SIG-M5 (cell line): ENCODE results near the gene TEX13D.

Source experiments
- DNase-seq: peaks from one replicate; lab custom pipeline; 2025; lab: John Stamatoyannopoulos, UW

TEX13D gene

DNA sequence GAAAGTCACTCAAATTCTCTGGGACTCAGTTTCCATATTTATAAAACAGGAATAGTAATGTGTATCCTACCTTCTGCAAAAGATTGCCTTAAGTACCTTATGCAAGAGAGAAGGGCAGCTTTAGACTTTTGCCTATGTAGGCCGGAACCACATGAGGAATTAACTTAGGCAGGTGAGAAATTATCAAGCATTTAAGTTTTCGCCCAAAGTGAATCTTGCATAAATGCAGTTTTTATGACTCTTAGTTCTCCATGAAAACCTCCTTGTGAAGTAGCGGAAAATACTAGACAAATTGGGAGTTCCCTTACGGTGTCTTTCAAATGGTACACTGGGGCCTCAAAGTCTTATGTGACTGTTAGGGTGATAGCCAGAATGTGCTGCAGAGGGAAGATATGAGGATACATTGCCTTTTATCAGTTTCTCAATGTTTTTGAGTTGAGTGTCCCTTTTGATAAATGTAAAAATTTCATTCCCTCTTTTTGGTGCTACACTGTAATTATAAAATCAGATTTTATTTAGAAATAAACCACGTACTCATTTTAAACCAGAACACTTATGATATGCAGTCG, 16.5 kb downstream of the TEX13D start:
- no peak for DNase-seq

DNA sequence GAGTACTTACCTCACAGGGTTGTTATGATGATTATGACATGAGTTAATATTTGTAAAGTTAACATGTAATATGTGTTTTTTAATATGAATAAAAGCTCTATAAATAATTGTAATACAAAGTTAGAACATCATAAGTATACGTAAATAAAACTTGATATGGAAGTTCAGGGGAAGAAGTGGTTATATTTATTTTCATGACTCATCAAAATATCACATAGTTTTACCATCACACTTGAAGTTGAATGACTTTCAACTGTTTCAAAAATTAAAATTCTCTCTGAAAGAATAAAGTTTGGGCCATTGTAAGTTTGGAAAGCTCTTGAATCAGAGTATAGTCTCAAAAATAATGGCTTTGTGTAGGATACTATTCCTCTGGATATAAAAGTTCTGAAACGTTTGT, 22.2 kb downstream of the TEX13D start:
- DNase-seq = no peak

DNA sequence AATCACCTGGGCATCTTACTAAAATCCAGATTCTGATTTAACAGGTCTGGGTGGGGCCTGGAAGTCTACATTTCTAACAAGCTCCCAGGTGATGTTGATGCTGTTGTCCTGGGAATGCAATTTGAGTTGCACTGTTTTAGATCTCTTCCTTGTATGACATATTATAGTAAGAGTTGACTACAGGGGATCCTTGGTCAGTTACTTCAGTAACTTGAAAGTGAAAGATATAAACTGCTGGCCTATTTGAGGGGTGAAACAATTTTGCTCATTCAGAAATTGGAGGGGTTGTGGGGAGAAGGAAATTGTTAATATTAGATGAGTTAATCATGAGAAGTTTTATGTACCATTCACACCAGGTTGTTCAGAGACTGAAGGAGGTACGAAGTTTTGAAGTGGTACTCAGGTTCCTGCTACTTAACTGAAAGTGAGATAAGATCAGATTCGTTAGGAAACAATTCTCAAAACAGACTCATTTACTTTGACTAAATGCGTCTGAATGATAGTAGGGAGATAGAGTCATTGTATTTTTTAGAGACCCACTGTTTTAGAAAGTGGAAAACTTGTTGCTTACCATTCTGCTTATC, 26.4 kb downstream of the TEX13D start:
- DNase-seq = no peak

DNA sequence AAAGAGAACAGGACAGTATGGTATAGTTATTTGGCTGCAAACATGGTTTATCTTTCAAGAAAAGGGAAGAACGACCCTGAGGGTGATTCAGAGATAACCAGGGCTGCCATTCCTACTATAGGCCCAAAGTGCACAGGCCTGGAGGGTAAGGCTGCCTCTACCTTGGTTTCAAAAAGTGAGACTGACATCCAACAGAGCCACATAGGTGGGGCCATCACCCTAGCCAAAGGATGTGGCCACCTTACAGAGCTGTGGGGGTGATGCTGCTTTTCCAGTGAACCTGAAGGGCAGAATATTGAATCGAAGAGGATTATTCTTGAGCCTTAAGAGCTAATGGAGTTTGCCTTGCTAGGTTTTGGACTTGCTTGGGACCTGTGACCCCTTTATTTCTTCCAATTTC, 29.6 kb downstream of the TEX13D start:
- DNase-seq = no peak

DNA sequence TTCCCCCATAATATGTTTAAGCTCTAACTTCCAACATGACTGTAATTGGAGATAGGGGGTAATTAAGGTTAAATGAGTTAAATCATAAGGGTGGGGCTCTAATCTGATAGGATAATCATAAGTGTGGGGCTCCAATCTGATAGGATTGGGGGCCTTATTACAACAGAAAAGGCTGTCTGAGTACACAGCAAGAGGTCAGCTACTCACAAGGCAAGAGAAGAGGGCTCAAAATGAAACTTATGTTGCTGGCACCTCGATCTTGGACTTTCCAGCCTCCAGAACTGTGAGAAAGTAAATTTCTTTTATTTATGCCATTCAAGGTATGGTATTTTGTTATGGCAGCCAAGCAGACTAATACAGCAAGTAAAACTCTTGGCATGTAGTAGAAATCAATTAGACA, 30.3 kb downstream of the TEX13D start:
- no peak for DNase-seq

DNA sequence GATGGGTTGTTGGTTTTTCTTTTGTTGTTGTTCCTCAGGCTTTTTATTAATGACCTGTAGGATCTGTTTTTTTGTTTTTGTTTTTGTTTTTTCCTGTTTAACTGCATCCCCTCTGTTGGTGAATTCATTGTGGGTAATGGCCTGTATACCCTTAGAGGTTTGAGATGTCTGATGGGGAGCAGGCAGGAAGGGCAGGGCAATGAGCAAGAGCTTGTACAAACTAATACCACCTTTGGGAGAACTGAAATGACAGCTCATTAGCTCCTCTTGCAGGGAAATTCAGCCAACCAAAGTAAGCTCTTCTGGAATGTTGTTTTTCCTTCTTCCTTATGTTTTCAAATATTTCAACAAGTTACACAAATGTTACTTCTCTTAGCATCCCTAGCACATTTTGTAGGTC, 37.3 kb downstream of the TEX13D start:
- no peak for DNase-seq

DNA sequence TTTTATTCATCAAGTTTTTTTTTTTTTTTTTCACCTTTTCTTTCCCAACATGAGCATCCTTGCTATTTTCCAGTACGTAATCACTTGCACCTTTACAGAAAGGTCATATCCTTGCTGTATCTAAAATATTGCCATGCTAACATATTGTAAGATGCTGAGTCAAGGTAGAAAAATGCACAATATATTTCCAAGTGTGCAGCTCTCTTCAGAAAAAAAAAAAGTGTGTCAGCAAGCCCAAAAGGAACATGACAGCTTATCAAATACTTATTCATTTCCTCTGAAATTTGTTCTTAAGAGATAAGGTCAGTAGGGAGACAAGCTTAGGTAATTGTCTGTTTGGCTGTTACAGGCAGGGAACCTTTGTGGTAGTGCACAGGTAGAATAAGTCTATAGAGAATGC, 40.9 kb downstream of the TEX13D start:
- DNase-seq = no peak

DNA sequence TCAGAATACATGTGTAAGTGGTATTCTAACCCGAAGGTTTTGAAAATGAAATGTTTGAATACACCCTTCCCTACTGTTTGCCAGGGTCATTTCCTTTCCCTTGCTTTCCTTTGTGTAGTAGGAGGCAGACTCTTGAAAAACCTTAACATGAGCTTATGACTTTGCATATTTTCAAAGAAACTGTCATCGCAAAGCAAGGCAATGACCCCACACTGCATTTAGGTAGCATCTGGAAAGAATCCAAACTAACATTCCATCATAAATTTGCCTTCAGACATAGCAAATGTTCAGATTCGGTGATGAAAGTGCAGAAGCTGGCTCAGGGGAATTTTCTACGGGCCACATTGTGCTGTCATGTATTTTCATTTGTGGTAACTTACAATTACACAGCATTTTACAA, 46.2 kb downstream of the TEX13D start:
- DNase-seq = no peak

DNA sequence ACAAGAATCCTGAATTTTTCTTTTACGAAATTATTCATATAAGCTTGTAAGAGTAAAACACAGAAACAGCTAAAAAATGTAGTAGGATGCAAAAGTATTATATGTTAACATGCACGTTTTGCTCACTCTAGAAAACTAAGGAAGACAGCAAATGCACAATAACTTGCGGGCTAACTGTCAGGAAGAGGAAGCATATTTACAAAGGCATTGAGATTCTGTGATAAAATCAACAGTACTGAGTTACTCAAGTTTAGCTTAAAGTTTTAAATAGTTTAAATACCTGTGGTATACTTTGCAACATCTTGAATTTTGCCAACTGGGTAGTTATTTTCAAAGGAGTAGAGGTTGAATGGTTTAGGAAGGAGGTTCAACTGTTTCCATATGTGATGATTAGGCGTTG, 50.9 kb downstream of the TEX13D start:
- DNase-seq = no peak

DNA sequence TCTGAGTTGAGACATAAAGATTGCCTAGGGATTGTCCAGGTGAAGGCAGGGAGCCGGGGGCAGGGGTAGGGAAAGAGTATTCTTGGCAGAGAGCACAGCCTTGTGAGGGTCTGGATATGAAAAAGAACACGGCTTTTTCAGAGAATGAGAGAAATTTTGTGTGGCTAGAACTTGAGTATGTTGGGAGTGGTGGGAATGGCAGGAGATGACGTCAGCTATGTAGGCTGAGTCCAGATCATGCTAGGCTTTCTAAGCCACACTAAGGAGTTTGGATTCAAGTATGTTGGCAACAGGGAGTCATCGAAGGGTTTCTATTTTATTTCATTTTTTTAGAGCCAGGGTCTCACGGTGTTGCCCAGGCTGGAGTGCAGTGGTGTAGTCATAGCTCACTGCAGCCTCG, 53.9 kb downstream of the TEX13D start:
- no peak for DNase-seq
